ES-I3 (cell line): ENCODE results near the gene CNBD2.
"Not testable (repeated sequence)": the region's sequence is repeated elsewhere in the genome, so short reads cannot be mapped to it uniquely, and the experiment has no call there.

Experiments used
- H3K36me3 ChIP-seq: 2 replicates; pipeline ENCODE4 v1.6.1; 2013; ENCODE audit warnings: mild to moderate bottlenecking, low read length, control low read depth, moderate library complexity; ENCODE audit not compliant: insufficient read depth
- H3K4me1 ChIP-seq: 2 replicates; pipeline ENCODE4 v1.6.1; 2013; ENCODE audit warnings: mild to moderate bottlenecking, control low read depth, low read length; ENCODE audit not compliant: insufficient read depth
- H3K9ac ChIP-seq: 2 replicates; pipeline ENCODE4 v1.6.1; 2013; ENCODE audit warnings: low read depth, mild to moderate bottlenecking, low read length, moderate library complexity
- H3K9me3 ChIP-seq: 2 replicates; pipeline ENCODE4 v1.6.1; 2013; ENCODE audit warnings: mild to moderate bottlenecking, low read length, moderate library complexity; ENCODE audit not compliant: control insufficient read depth, insufficient read depth

Gene CNBD2

GRCh38 chr20:35991142-35991771 is 22.9 kb downstream of the CNBD2 start:
- no peak overlapping the region for H3K9ac ChIP-seq
- peaks cover 6% of the 10 kb centered on the region for H3K4me1 ChIP-seq
- H3K36me3 ChIP-seq: no peaks in the 10 kb centered on the region
- no peaks in the 10 kb centered on the region for H3K9me3 ChIP-seq

- Histone ChIP-seq H3K36me3 (no peaks in the 10 kb centered on the region), H3K4me1 (peaks cover 6% of the 10 kb centered on the region), H3K9ac (no peak overlapping the region), H3K9me3 (no peaks in the 10 kb centered on the region)
These were observed 24.4 kb downstream of the CNBD2 start for GRCh38 chr20:35992713-35993335.

- Histone ChIP-seq H3K36me3 (no peaks in the 10 kb centered on the region), H3K9ac (no peak overlapping the region), H3K4me1 (peaks cover 6% of the 10 kb centered on the region), H3K9me3 (no peaks in the 10 kb centered on the region)
These were observed 26.6 kb downstream of the CNBD2 start for GRCh38 chr20:35994994-35995453.

- H3K4me1 ChIP-seq, H3K36me3 ChIP-seq, H3K9ac ChIP-seq, H3K9me3 ChIP-seq: not testable (repeated sequence)
These were observed 28.1 kb downstream of the CNBD2 start for GRCh38 chr20:35996492-35996891.

- H3K9ac ChIP-seq, H3K4me1 ChIP-seq, H3K36me3 ChIP-seq, H3K9me3 ChIP-seq: not testable (repeated sequence)
These were observed 32.9 kb downstream of the CNBD2 start for GRCh38 chr20:36001331-36001730.

GRCh38 chr20:36002855-36003254 is 34.5 kb downstream of the CNBD2 start:
- Histone ChIP-seq H3K9me3 (no peaks in the 10 kb centered on the region; the same call in 1 of the 2 replicates), H3K36me3 (no peaks in the 10 kb centered on the region), H3K4me1 (no peaks in the 10 kb centered on the region), H3K9ac (no peak overlapping the region)

GRCh38 chr20:36004045-36004444 is 35.7 kb downstream of the CNBD2 start:
- Histone ChIP-seq H3K4me1 (no peaks in the 10 kb centered on the region), H3K9me3 (no peaks in the 10 kb centered on the region; the same call in 1 of the 2 replicates), H3K9ac (no peak overlapping the region), H3K36me3 (no peaks in the 10 kb centered on the region)

GRCh38 chr20:36008461-36009035 is 40.2 kb downstream of the CNBD2 start:
- H3K4me1 ChIP-seq: no peaks in the 10 kb centered on the region
- H3K9ac ChIP-seq: no peak overlapping the region

GRCh38 chr20:36010076-36010475 is 41.7 kb downstream of the CNBD2 start:
- Histone ChIP-seq H3K4me1 (no peaks in the 10 kb centered on the region), H3K9me3 (no peaks in the 10 kb centered on the region), H3K36me3 (no peaks in the 10 kb centered on the region), H3K9ac (no peak overlapping the region)

More at GRCh38 chr20:36008461-36009035, 40.2 kb downstream of the CNBD2 start:
- no peaks in the 10 kb centered on the region for H3K9me3 ChIP-seq
- H3K36me3 ChIP-seq: no peaks in the 10 kb centered on the region

- H3K9ac ChIP-seq: no peak overlapping the region
These were observed 42.4 kb downstream of the CNBD2 start for GRCh38 chr20:36010825-36011224.

GRCh38 chr20:36015806-36016403 is 47.5 kb downstream of the CNBD2 start:
- no peaks in the 10 kb centered on the region for H3K36me3 ChIP-seq
- H3K4me1 ChIP-seq: peaks cover 10% of the 10 kb centered on the region; the same call in 1 of the 2 replicates
- H3K9ac ChIP-seq: no peak overlapping the region
- no peaks in the 10 kb centered on the region for H3K9me3 ChIP-seq

More at GRCh38 chr20:36010825-36011224, 42.4 kb downstream of the CNBD2 start:
- H3K9me3 ChIP-seq: no peaks in the 10 kb centered on the region
- no peaks in the 10 kb centered on the region for H3K36me3 ChIP-seq
- H3K4me1 ChIP-seq: no peaks in the 10 kb centered on the region

GRCh38 chr20:36017048-36017951 is 48.9 kb downstream of the CNBD2 start:
- Histone ChIP-seq H3K9ac (no peak overlapping the region), H3K4me1 (peaks cover 10% of the 10 kb centered on the region; the same call in 1 of the 2 replicates), H3K36me3 (no peaks in the 10 kb centered on the region), H3K9me3 (no peaks in the 10 kb centered on the region)

- Histone ChIP-seq H3K9me3 (no peaks in the 10 kb centered on the region), H3K36me3 (no peaks in the 10 kb centered on the region), H3K4me1 (peaks cover 10% of the 10 kb centered on the region; the same call in 1 of the 2 replicates), H3K9ac (no peak overlapping the region)
These were observed 50.0 kb downstream of the CNBD2 start for GRCh38 chr20:36018208-36018988.
